NCI-H1694 treated with DMSO at 0.1 percent for 48 hours (cell line): ENCODE data around the gene CLK3.
"Not testable (repeated sequence)": the region's sequence is repeated elsewhere in the genome, so short reads cannot be mapped to it uniquely, and the experiment has no call there.

Source experiments
- DNase-seq: peaks from one replicate; lab custom pipeline; 2025; lab: John Stamatoyannopoulos, UW

CLK3 gene

GRCh38 chr15:74620636-74621545, 5.3 kb downstream of the CLK3 start:
- DNase-seq: peak; percentile 57

- DNase-seq: no peak
Observed at GRCh38 chr15:74621546-74621920, 5.9 kb downstream of the CLK3 start.

GRCh38 chr15:74621936-74622335, 6.3 kb downstream of the CLK3 start:
- DNase-seq: no peak

- DNase-seq: no peak
Observed at GRCh38 chr15:74622758-74623157, 7.1 kb downstream of the CLK3 start.

- no peak for DNase-seq
Observed at GRCh38 chr15:74624020-74624602, 8.5 kb downstream of the CLK3 start.

- DNase-seq: no peak
Observed at GRCh38 chr15:74625693-74626092, 10.1 kb downstream of the CLK3 start.

- no peak for DNase-seq
Observed at GRCh38 chr15:74626336-74626735, 10.7 kb downstream of the CLK3 start.

GRCh38 chr15:74626752-74627692, 11.4 kb downstream of the CLK3 start:
- DNase-seq: no peak

GRCh38 chr15:74627766-74628165, 12.1 kb downstream of the CLK3 start:
- DNase-seq: no peak

GRCh38 chr15:74628199-74628598, 12.6 kb downstream of the CLK3 start:
- no peak for DNase-seq

- DNase-seq: no peak
Observed at GRCh38 chr15:74628949-74629348, 13.3 kb downstream of the CLK3 start.

GRCh38 chr15:74629696-74630095, 14.1 kb downstream of the CLK3 start:
- not testable (repeated sequence) for DNase-seq

- DNase-seq: no peak
Observed at GRCh38 chr15:74630284-74631086, 14.8 kb downstream of the CLK3 start.

- no peak for DNase-seq
Observed at GRCh38 chr15:74631087-74631385, 15.4 kb downstream of the CLK3 start.

GRCh38 chr15:74631408-74631807, 15.8 kb downstream of the CLK3 start:
- DNase-seq: no peak

GRCh38 chr15:74631935-74632560, 16.4 kb downstream of the CLK3 start:
- DNase-seq: peak; percentile 10

GRCh38 chr15:74632601-74633000, 17.0 kb downstream of the CLK3 start:
- DNase-seq: no peak

- DNase-seq: no peak
Observed at GRCh38 chr15:74633781-74634180, 18.1 kb downstream of the CLK3 start.

- DNase-seq: peak; percentile 36
Observed at GRCh38 chr15:74635228-74635627, 19.6 kb downstream of the CLK3 start.

- DNase-seq: no peak
Observed at GRCh38 chr15:74636984-74637383, 21.3 kb downstream of the CLK3 start.

- no peak for DNase-seq
Observed at GRCh38 chr15:74641151-74641550, 25.5 kb downstream of the CLK3 start.
